ENCODE measurements around the gene SULT4A1.
A peak's percentile ranks its signal among the peaks of the same experiment; 100 is the strongest.
"Not testable (repeated sequence)": the region's sequence is repeated elsewhere in the genome, so short reads cannot be mapped to it uniquely, and the experiment has no call there.

Gene SULT4A1, protein sequence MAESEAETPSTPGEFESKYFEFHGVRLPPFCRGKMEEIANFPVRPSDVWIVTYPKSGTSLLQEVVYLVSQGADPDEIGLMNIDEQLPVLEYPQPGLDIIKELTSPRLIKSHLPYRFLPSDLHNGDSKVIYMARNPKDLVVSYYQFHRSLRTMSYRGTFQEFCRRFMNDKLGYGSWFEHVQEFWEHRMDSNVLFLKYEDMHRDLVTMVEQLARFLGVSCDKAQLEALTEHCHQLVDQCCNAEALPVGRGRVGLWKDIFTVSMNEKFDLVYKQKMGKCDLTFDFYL

DNA sequence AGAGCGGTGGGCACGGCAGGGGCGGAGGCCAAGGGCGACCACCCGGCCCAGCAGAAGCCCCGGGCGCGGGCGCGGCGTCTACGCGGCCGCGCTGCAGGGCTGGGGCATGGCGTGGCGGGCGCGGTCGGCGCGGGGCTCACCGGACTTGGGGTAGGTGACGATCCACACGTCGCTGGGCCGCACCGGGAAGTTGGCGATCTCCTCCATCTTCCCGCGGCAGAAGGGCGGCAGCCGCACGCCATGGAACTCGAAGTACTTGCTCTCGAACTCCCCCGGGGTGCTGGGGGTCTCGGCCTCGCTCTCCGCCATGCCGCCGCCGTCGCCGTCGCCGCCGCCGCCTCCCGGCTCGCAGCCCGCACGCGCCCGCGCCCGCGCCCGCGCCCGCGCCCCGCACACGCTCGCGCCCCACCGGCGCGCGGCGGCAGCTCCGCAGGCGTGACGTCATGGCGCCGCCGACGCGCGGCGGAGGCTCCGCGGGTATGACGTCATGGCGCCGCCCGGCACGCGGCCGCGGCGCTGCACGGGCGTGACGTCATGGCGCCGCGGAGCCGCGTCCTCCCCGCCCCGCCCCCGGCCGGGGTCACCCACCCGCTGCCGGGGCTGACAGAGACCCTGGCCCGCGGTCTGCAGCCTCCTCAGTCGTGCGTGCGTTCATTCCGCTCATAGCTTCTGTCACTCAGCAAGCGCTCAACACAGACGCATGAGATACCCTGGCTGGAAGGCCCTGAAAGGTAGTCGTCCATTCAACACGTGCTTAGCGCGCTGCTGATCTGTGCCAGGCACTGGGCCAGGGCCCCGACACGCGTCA, at the start of gene SULT4A1:
Gene SULT4A1, minus strand, starts transcription at position 440 of the 808 bp plus-strand sequence. Its CDS starts 131 bp downstream, at position 309.
- TF ChIP-seq, protein P1, sequence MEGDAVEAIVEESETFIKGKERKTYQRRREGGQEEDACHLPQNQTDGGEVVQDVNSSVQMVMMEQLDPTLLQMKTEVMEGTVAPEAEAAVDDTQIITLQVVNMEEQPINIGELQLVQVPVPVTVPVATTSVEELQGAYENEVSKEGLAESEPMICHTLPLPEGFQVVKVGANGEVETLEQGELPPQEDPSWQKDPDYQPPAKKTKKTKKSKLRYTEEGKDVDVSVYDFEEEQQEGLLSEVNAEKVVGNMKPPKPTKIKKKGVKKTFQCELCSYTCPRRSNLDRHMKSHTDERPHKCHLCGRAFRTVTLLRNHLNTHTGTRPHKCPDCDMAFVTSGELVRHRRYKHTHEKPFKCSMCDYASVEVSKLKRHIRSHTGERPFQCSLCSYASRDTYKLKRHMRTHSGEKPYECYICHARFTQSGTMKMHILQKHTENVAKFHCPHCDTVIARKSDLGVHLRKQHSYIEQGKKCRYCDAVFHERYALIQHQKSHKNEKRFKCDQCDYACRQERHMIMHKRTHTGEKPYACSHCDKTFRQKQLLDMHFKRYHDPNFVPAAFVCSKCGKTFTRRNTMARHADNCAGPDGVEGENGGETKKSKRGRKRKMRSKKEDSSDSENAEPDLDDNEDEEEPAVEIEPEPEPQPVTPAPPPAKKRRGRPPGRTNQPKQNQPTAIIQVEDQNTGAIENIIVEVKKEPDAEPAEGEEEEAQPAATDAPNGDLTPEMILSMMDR (IDR thresholded peaks at IDR 0.05; ENCODE audit: low read depth, low read length): no peak
- no peak within 1 kb of the TSS for H3K4me3 ChIP-seq (ENCODE audit: low read depth, low read length)

- no peak overlapping the region for H3K4me3 ChIP-seq (ENCODE audit: low read depth, low read length)
- TF ChIP-seq, protein P1 (IDR thresholded peaks at IDR 0.05; ENCODE audit: low read depth, low read length): no peak
These were observed 49.0 kb upstream of the SULT4A1 start for GRCh38 chr22:43911351-43911750.

DNA sequence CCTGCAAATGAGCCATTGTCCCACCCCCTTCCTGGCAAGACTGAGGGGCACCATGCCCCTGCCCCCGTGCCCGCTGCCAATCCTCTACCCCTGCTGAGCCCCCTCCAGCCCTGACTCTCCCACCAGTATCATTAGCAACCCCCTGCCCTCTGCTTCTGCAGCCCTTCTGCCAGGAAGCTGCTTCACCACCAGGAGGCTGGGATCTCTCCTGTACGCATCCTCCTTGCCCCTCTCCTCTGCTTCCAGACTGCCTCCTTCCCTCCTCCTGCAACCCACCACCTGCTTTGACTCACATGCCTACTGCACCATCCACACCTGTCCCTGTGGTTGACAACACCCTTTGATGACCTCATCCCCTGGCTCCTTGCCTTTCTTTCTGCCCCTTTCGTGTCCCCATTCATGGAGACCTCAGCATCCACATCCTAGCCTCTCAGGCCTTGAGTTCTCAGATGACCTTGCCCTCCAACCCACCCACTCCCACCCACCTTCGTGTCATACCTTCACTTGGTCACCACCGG, 47.9 kb upstream of the SULT4A1 start:
- H3K4me3 ChIP-seq (ENCODE audit: low read depth, low read length): no peak overlapping the region
- TF ChIP-seq, protein P1 (IDR thresholded peaks at IDR 0.05; ENCODE audit: low read depth, low read length): no peak

DNA sequence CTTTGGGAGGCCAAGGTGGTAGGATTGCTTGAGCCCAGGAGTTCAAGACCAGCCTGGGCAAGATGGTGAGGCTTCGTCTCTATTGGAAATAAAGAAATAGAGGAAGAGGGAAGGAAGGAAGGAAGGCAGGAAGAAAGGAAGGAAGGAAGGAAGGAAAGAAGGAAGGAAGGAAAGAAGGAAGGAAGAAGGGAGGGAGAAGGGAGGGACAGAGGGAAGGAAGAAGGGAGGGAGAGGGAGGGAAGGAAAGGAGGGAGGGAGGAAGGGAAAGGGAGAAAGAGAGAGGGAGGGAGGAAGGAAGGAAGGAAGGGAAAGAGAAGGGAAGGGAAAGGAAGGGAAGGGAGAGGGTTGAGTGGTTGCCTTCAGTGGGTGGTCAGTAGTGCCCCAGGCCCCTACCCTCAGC, 47.4 kb upstream of the SULT4A1 start:
- no peak overlapping the region for H3K4me3 ChIP-seq (ENCODE audit: low read depth, low read length)
- TF ChIP-seq, protein P1 (IDR thresholded peaks at IDR 0.05; ENCODE audit: low read depth, low read length): no peak

GRCh38 chr22:43905681-43906080, 43.4 kb upstream of the SULT4A1 start:
- no peak overlapping the region for H3K4me3 ChIP-seq (ENCODE audit: low read depth, low read length)
- TF ChIP-seq, protein P1 (IDR thresholded peaks at IDR 0.05; ENCODE audit: low read depth, low read length): no peak

GRCh38 chr22:43904412-43904811, 42.1 kb upstream of the SULT4A1 start:
- not testable (repeated sequence) for H3K4me3 ChIP-seq (ENCODE audit: low read depth, low read length)
- TF ChIP-seq, protein P1 (IDR thresholded peaks at IDR 0.05; ENCODE audit: low read depth, low read length): peak; percentile 35

DNA sequence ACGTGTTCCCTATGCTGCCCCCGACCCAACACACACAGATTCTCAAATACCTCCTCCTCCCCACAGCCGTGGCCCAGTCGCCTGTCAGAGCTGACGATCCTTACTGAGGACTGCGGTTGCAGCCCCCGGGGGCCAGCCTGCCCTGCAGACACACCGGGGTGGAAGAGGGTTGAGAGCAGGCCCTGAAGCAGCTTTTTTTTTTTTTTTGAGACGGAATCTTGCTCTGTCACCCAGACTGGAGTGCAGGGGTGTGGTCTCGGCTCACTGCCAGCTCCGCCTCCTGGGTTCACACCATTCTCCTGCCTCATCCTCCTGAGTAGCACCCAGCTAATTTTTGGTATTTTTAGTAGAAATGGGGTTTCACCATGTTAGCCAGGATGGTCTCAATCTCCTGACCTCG, 40.7 kb upstream of the SULT4A1 start:
- H3K4me3 ChIP-seq (ENCODE audit: low read depth, low read length): not testable (repeated sequence)
